CD14-positive monocyte (primary cell): ENCODE results near the gene SOAT2. TPM values are rescaled to one million over a fixed set of nuclear protein-coding genes. Genes with fewer than 3 reads are reported as not detected.

Experiments used
- DNase-seq, 3 donors: peaks; one replicate each; pipeline ENCODE4 v3.0.0-alpha.2; 2011 to 2022
- H2AFZ ChIP-seq: 2 replicates; pipeline ENCODE4 v1.6.0; 2012; ENCODE audit warnings: mild to moderate bottlenecking, low read depth, low read length, inconsistent platforms; ENCODE audit not compliant: insufficient read depth, poor library complexity, severe bottlenecking
- H3K27ac ChIP-seq, 2 donors: 1 replicate in 1 of 2; 2 replicates in 1 of 2; pipeline ENCODE4 v1.5.1; 2012 to 2013; ENCODE audit warnings: low read length in 2 of 2, control low read depth in 1 of 2, inconsistent platforms in 1 of 2, low read depth in 1 of 2, mild to moderate bottlenecking in 1 of 2
- H3K27me3 ChIP-seq, 2 donors: one replicate each; pipeline versions ENCODE4 v1.6.0 to v1.6.1; 2011 to 2013; ENCODE audit warnings: low read length in 2 of 2; ENCODE audit not compliant: control insufficient read depth in 2 of 2, insufficient read depth in 2 of 2
- H3K36me3 ChIP-seq, 2 donors: replicated peaks in 1 of 2; 1 replicate in 1 of 2; 2 replicates in 1 of 2; pipeline versions ENCODE4 v1.5.1 to v1.6.1; 2012 to 2013; ENCODE audit warnings: low read length in 2 of 2, control low read depth in 1 of 2, inconsistent platforms in 1 of 2, mild to moderate bottlenecking in 1 of 2; ENCODE audit not compliant: insufficient read depth in 2 of 2, control insufficient read depth in 1 of 2
- H3K4me1 ChIP-seq, 2 donors: 1 replicate in 1 of 2; 2 replicates in 1 of 2; pipeline versions ENCODE4 v1.5.1 to v1.6.1; 2012 to 2013; ENCODE audit warnings: low read length in 2 of 2, control low read depth in 1 of 2, inconsistent platforms in 1 of 2, mild to moderate bottlenecking in 1 of 2, moderate library complexity in 1 of 2; ENCODE audit not compliant: insufficient read depth in 2 of 2, control insufficient read depth in 1 of 2
- H3K4me2 ChIP-seq: replicated peaks from 2 replicates; pipeline ENCODE3; 2012; ENCODE audit warnings: low read length, moderate library complexity, mild to moderate bottlenecking; ENCODE audit not compliant: poor library complexity, severe bottlenecking; ENCODE audit errors: extremely low read depth
- H3K4me3 ChIP-seq, 3 experiments: fragments of 200-600 bp in 1 of 3; sonication (generic) in 1 of 3; replicated peaks in 1 of 3; 1 replicate in 2 of 3; 2 replicates in 1 of 3; pipeline ENCODE4 v1.5.1; 2011 to 2013; ENCODE audit warnings: low read length in 3 of 3, mild to moderate bottlenecking in 3 of 3, control low read depth in 2 of 3, low read depth in 2 of 3, inconsistent platforms in 1 of 3, moderate library complexity in 1 of 3
- H3K79me2 ChIP-seq: 2 replicates; pipeline ENCODE4 v1.6.0; 2012; ENCODE audit warnings: mild to moderate bottlenecking, control low read depth, inconsistent platforms, low read length, moderate library complexity; ENCODE audit not compliant: insufficient read depth
- H3K9ac ChIP-seq: 2 replicates; pipeline ENCODE4 v1.6.0; 2017; ENCODE audit warnings: low read length, mild to moderate bottlenecking; ENCODE audit not compliant: insufficient read depth, poor library complexity, severe bottlenecking
- H3K9me3 ChIP-seq, 2 donors: replicated peaks in 1 of 2; 1 replicate in 1 of 2; 2 replicates in 1 of 2; pipeline versions ENCODE4 v1.5.1 to v1.6.1; 2012 to 2013; ENCODE audit warnings: low read length in 2 of 2, control low read depth in 1 of 2; ENCODE audit not compliant: control insufficient read depth in 1 of 2, insufficient read depth in 1 of 2
- H4K20me1 ChIP-seq: 2 replicates; pipeline ENCODE4 v1.6.0; 2012; ENCODE audit warnings: mild to moderate bottlenecking, low read length, control low read depth, moderate library complexity; ENCODE audit not compliant: insufficient read depth
- H3K27ac Mint-ChIP-seq, 7 donors: one replicate each; pipeline ENCODE4 v1.8.0; 2020; ENCODE audit warnings: mild to moderate bottlenecking in 7 of 7, mixed read lengths in 7 of 7, moderate library complexity in 6 of 7, inconsistent platforms in 2 of 7
- H3K27me3 Mint-ChIP-seq, 3 donors: one replicate each; pipeline ENCODE4 v1.8.0; 2021 to 2022; ENCODE audit warnings: low read depth in 3 of 3, mild to moderate bottlenecking in 3 of 3, mixed read lengths in 3 of 3, moderate library complexity in 3 of 3, inconsistent platforms in 1 of 3
- H3K36me3 Mint-ChIP-seq, 2 donors: one replicate each; pipeline ENCODE4 v1.8.0; 2020; ENCODE audit warnings: mixed read lengths in 2 of 2, inconsistent platforms in 1 of 2, mild to moderate bottlenecking in 1 of 2
- H3K4me1 Mint-ChIP-seq: one replicate; pipeline ENCODE4 v1.8.0; 2020; ENCODE audit warnings: mild to moderate bottlenecking, mixed read lengths
- H3K4me3 Mint-ChIP-seq, 2 donors: one replicate each; pipeline ENCODE4 v1.8.0; 2020; ENCODE audit warnings: mild to moderate bottlenecking in 2 of 2, mixed read lengths in 2 of 2, moderate library complexity in 1 of 2
- H3K9me3 Mint-ChIP-seq, 7 donors: one replicate each; pipeline ENCODE4 v1.8.0; 2020 to 2022; ENCODE audit warnings: mixed read lengths in 7 of 7, mild to moderate bottlenecking in 6 of 7, moderate library complexity in 6 of 7, inconsistent platforms in 2 of 7
- CTCF ChIP-seq: fragments of 200-600 bp; IDR thresholded peaks from one replicate; pipeline ENCODE4 v1.8.0; 2022; ENCODE audit warnings: antibody characterized with exemption, mild to moderate bottlenecking
- WGBS: methylation state at CpG from one replicate; pipeline ENCODE4 v1.1.5; 2013; ENCODE audit warnings: missing lambda C conversion rate; ENCODE audit not compliant: insufficient coverage; 5-methylcytosine and 5-hydroxymethylcytosine counted together
- intact Hi-C, 2 donors: fragments of 100-400 bp; cut with micrococcal nuclease; formaldehyde crosslinking; loops; one replicate each; pipeline versions ENCODE4 v1.15.0 to v1.15.1; 2023
- polyA plus RNA-seq, 3 donors: library from polyadenylated mRNA; depleted of rRNA in 1 of 3; unstranded in 2 of 3; stranded (reverse) in 1 of 3; fragments of 300-500 nt in 2 of 3; fragments of >200 nt in 1 of 3; fragmentation: Illumina TruSeq in 2 of 3; gene quantifications; 1 replicate in 2 of 3; 2 replicates in 1 of 3; pipeline ENCODE4 v1.2.3, GENCODE V29; 2012 to 2021

SOAT2 gene
- polyA plus RNA-seq, 3 donors: not detected

GRCh38 chr12:53077030-53077429, 26.3 kb upstream of the SOAT2 start:
- no peak for TF ChIP-seq CTCF
- H3K4me1 Mint-ChIP-seq: peaks cover 50% of the 10 kb centered on the region
- intact Hi-C loops: no loop called here
- Histone ChIP-seq H4K20me1 (peaks cover 5% of the 10 kb centered on the region), H3K4me1 (peaks cover 39 to 54% of the 10 kb centered on the region in 2 donors), H3K79me2 (peaks cover 28% of the 10 kb centered on the region), H3K4me3 (no peak overlapping the region), H3K36me3 (peaks cover 35 to 45% of the 10 kb centered on the region in 2 donors), H3K4me2 (no peak overlapping the region), H3K27ac (no peak overlapping the region), H2AFZ (no peak overlapping the region), H3K9ac (no peak overlapping the region), H3K27me3 (no peaks in the 10 kb centered on the region), H3K9me3 (no peaks in the 10 kb centered on the region)
- H3K27me3 Mint-ChIP-seq: peaks cover 0 to 4% (median 2%) of the 10 kb centered on the region in 3 donors
- H3K4me3 Mint-ChIP-seq: no peak overlapping the region
- no peak for DNase-seq
- no peaks in the 10 kb centered on the region for H3K9me3 Mint-ChIP-seq
- no peak overlapping the region for H3K27ac Mint-ChIP-seq
- H3K36me3 Mint-ChIP-seq: peaks cover 47 to 51% of the 10 kb centered on the region in 2 donors
- 80% methylated on average over 1 of the region's 8 CpGs for WGBS

GRCh38 chr12:53078425-53079225, 24.7 kb upstream of the SOAT2 start:
- intact Hi-C loops: loop anchor here in 1 of 2 donors (2.0 kb wide), 1 partner anchor 20 kb away; no protein-coding TSS in a partner anchor
- H3K9me3 Mint-ChIP-seq: no peaks in the 10 kb centered on the region

More at GRCh38 chr12:53078425-53079225, 24.7 kb upstream of the SOAT2 start:
- no peaks in the 10 kb centered on the region for H4K20me1 ChIP-seq
- peak overlapping the region; percentile 54 to 87 (median 68) for H3K4me3 ChIP-seq
- peaks cover 35 to 40% of the 10 kb centered on the region in 2 donors for H3K36me3 ChIP-seq
- Mint-ChIP-seq H3K27ac (peak overlapping the region; percentile 50 to 88 (median 79)), H3K4me1 (peaks cover 35% of the 10 kb centered on the region), H3K27me3 (peaks cover 0 to 4% (median 4%) of the 10 kb centered on the region in 3 donors), H3K36me3 (peaks cover 40% of the 10 kb centered on the region in 2 donors), H3K4me3 (peak overlapping the region; percentile 80 to 90)
- peak overlapping the region; percentile 99 for H2AFZ ChIP-seq
- WGBS: under 1% methylated on average over 18 of the region's 25 CpGs
- DNase-seq: no peak
- TF ChIP-seq CTCF: no peak
- peak overlapping the region; percentile 49 to 76 for H3K27ac ChIP-seq
- peaks cover 28% of the 10 kb centered on the region for H3K79me2 ChIP-seq
- H3K4me2 ChIP-seq: peak overlapping the region; percentile 97
- peaks cover 23 to 38% of the 10 kb centered on the region in 2 donors for H3K4me1 ChIP-seq
- peak overlapping the region; percentile 72 for H3K9ac ChIP-seq
- no peaks in the 10 kb centered on the region for H3K27me3 ChIP-seq
- no peaks in the 10 kb centered on the region for H3K9me3 ChIP-seq
